Measurements from ENCODE around the gene DNMT3L.

- TF ChIP-seq, protein P1, sequence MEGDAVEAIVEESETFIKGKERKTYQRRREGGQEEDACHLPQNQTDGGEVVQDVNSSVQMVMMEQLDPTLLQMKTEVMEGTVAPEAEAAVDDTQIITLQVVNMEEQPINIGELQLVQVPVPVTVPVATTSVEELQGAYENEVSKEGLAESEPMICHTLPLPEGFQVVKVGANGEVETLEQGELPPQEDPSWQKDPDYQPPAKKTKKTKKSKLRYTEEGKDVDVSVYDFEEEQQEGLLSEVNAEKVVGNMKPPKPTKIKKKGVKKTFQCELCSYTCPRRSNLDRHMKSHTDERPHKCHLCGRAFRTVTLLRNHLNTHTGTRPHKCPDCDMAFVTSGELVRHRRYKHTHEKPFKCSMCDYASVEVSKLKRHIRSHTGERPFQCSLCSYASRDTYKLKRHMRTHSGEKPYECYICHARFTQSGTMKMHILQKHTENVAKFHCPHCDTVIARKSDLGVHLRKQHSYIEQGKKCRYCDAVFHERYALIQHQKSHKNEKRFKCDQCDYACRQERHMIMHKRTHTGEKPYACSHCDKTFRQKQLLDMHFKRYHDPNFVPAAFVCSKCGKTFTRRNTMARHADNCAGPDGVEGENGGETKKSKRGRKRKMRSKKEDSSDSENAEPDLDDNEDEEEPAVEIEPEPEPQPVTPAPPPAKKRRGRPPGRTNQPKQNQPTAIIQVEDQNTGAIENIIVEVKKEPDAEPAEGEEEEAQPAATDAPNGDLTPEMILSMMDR (optimal IDR thresholded peaks at IDR 0.05 in 1 of 3, IDR thresholded peaks at IDR 0.05 in 1 of 3, conservative IDR thresholded peaks at IDR 0.05 in 1 of 3; ENCODE audit: extremely low read depth in 1 of 3, insufficient read depth in 2 of 3, low read length in 3 of 3), result no peak
- TF ChIP-seq EZH2 (IDR thresholded peaks at IDR 0.05; ENCODE audit: low read length), result no peak
These were observed 41.8 kb upstream of the DNMT3L start for GRCh38 chr21:44303490-44303981.
